ENCODE results near the gene ULK2.

ULK2 gene

DNA sequence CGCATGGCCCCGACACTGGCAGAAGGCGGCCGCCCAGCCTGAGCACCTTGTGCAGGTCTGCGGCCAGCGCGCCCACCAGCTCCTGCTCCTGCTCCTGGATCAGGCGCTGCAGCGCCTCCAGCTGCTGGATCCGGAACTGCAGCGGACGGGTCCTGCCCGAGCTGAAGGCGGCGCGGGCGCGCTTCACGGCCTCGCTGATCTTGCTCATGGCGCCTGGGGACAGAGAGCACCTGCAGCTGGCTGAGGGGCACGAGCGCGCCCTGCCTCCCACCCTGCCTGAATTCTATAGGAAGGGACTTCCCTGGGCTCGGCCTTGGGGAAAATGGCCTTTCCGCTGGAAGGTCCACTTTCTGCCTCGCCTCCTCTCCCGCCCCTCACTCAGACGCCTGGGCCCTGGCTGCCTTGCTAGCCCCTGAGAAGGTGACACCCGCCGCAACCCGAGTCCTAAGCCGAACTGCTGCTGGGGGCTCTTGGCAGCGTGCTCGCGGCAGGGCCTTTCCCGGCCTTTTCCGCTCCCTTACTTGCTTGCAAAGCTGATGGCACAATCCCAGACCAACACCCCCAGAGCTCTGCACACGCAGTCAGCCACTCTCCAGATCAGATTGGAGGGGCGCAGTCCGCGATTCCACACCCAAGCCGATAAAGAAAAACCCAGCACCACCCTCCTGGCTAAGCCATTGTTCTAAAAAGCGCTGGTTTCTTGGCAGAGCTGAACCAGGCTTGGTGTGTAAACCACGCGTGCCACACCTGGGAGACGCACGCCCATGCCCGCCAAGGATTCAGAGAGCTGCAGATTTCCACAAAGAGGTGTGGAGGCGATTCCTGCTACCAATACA lies 122.6 kb downstream of the ULK2 start:
- peak; percentile 90 for DNase-seq

GRCh38 chr17:19744492-19744891 lies 123.2 kb downstream of the ULK2 start:
- DNase-seq, result no peak

GRCh38 chr17:19743101-19744100 lies 124.3 kb downstream of the ULK2 start:
- no peak for DNase-seq

DNA sequence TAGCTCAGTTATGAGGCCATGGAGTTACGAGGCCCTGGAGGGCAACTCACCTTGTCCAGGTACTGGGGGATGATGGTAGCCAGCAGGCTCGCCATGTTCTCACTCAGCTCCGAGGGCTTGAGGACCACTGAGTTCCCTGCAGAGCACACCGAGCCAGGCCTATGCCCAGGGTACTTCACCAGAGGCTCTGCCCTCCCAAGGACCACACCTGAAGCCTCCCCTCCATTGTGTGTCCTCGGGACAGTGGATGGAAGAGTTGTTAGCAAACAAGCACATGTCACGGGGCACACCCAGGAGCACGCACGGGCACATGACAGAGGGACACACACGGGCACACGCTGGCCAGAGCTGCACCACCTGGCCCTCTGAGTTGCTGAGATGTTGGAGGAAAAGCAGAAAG lies 125.2 kb downstream of the ULK2 start:
- no peak for DNase-seq

DNA sequence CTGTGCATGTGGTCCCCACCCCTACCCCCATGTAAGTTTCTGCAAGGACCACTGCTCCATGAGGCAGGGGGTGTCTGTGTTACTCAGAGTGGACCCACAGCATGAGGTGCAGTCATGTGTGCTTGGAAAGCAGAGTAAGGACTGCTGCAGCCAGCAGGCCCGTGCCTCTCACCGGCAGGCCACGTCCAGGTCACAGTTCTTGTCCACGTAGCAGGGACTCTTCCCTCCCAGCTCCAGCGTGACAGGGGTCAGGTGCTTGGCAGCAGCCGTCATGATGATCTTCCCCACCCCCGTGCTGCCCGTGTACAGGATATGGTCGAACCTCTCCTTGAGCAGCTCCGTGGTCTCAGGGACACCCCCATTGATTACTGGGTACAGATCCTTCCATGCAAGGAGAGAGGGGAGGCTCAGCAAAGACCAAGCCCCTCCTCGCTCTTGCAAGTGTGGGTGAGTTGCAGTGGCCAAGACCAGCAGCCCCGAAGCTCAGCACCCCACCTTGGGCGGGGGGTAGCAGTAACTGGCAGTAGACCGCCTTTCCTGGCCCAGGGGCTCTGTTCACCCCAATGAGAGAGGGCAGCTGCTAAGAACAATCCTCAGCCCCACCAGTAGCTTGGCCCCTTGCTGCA lies 125.8 kb downstream of the ULK2 start:
- no peak for DNase-seq

- DNase-seq, result no peak
Observed at GRCh38 chr17:19740933-19741332, 126.8 kb downstream of the ULK2 start.

GRCh38 chr17:19739241-19740201 lies 128.2 kb downstream of the ULK2 start:
- DNase-seq, result no peak

DNA sequence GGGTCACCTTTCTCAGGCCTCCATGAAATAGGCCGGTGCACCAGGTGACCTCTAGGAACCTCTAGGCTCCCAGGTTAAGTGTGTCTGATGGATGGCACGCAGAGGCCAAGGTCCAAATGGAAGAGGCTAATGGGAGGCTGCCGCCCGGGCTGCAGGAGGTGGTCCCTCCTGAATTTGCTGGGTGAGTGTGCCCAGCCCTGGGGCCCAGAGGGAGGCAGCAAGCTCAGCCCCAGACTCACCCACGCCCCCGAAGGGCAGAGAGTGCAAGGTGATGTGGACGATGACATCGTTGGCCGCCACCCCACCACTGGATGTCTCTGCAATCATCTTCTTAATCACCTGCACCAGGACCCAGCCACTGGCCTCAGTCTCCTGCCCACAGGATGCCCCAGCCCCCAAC lies 129.0 kb downstream of the ULK2 start:
- no peak for DNase-seq

DNA sequence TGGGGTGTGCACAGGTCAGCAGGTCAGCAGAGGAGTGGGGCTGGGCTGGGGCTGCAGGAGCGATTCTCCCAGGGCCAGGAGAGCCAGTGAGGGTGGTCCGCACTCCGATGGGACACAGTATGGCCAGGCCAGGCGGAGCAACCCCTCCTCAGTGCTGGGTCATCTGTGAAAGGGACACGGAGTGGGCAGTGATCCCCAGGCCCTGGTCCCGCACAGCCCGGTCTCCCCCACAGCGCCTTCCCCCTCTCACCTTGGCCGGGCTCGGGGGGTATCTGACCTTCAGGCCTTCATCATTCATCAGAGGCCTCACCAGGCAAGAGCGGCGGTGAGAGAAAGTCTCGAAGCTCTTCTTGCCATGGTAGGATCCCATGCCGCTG lies 129.7 kb downstream of the ULK2 start:
- no peak for DNase-seq

- DNase-seq, result no peak
Observed at GRCh38 chr17:19737305-19738072, 130.2 kb downstream of the ULK2 start.

DNA sequence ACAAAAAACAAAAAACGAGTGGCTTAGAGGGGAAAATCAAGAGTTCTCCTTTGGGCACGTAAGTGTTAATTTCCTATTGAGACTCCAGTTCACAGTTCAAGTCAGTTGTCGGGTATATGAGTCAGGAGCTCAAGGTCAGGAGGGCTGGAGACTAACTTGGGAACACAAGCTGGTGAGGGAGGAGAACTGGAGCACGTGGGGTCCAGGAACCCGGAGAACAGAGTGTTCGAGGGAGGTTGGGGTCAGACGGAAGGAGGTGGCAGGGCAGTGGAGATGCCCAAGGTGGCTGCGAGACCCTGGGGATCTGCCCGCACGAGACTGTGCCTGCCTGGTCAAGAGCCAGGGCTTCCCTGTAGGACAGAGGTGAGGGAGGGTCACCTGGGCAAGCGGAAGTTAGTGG lies 131.7 kb downstream of the ULK2 start:
- DNase-seq, result no peak

GRCh38 chr17:19733953-19734526 lies 133.7 kb downstream of the ULK2 start:
- DNase-seq, result no peak

DNA sequence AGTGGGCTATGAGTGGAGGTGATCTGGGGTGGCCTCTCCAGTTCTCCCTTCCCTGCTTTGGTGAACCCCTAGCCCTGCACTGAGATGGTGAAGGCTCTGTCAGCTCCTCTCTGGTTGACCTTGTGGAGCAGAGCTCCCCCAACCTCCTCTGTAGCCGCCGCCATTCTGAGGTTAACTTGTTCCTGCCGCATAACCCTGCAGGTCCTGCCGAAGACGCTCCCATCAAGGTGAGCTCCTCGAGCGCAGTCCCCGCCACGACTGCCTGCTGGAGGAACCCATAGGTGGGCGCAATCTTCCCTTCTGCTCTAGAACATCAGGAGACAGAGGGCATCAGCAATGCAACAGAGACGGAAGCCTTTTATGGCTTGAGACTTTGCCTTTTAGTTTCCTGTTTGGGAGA lies 136.1 kb downstream of the ULK2 start:
- DNase-seq, result no peak

DNA sequence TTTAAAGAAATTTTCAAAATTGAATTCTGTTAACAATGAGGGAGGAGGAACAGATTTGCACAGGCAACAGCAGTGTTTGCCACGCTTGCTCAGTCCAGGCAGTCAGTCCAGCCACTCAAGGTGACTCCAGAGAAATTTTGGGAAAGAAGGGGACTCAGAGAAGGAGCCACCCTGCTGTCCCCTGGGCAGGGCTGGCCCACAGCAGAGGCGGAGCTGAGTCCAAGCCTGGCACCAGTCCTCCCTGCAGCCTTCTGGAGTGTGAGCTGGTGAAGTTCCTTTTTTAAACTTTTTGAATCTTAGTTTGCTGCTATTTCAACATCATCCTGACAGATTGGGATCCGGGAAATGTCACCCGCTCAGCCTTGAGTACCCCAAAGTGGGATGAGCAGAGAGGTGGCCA lies 136.9 kb downstream of the ULK2 start:
- no peak for DNase-seq

DNA sequence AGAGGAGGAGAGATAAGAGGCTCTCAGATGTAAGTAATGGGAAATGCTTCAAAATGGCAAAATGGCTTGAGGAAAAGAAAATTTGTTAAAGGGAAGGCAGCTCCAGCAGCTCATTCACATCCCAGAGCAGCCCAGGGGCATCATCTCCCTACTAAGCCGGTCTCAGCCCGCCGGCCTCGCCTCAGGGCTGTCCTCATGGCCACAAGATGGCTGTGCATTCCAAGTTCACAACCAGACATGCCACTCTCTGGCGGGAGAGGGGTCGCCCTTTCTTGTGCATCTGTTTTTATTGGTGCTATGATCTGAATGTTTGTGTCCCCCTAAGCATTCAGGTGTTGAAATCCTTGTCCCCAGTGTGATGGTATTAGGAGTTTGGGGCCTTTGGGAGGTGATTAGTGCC lies 137.8 kb downstream of the ULK2 start:
- DNase-seq, result no peak

DNA sequence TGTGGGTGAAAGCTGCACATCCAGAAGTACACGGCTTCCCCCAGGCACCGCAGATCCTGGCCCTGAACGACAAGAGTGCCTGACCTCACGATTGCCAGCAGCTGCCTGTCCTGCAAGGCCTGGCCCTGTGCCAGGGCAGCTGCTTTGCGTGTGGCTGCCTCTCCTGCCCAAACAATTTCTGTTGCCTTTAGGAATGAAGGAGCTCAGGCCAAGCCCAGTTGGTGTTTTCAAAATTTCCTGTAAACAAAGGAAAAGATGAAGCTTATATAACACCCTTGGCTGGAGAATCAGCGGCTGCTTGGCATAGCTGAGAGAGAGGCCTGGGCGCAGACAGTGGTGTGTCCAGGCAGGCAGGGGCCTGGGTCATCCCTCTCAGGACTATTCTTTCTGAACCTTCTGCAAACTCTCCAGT lies 139.6 kb downstream of the ULK2 start:
- no peak for DNase-seq

DNA sequence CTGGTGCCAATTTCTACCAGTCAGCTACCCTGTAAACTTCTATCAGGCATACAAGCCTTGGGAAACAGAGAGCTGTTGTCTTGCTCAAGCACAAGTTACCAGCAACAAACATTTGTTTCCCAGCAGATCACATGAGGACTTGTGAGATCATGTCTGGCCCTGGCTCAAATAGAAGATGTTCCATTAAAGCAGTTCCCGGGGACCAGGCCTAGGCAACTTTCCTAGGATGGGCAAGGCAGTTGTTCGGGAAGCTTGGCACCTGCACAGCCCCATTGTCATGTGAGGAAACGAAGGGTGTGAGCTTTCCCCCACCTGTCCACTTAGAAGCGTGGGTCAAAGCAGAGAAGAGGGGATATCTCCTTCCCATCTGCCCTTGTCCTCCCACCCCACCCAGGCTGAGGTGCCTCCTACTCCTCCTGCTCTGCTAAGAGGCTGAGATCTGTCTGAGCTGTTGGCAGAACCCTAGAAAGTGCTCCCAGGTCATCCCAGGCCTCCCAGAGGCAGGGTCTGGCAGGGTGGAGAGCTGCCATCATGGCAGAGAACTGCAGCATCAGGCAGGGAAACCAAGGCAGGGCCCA lies 140.1 kb downstream of the ULK2 start:
- no peak for DNase-seq

- no peak for DNase-seq
Observed at GRCh38 chr17:19726631-19727376, 140.9 kb downstream of the ULK2 start.

GRCh38 chr17:19725486-19725885 lies 142.2 kb downstream of the ULK2 start:
- no peak for DNase-seq

Measured in activated naive CD4-positive, alpha-beta T cell treated with anti-CD3 and anti-CD28 coated beads, Interleukin-2, amount 50 U/mL, for 16 hours (primary cell).